Tibial nerve (tissue), 4 donors: ENCODE measurements around the gene FBXL17. TPM values are rescaled to one million over a fixed set of nuclear protein-coding genes. Genes with fewer than 3 reads are reported as not detected.

Experiments
- DNase-seq, 2 donors: peaks; one replicate each; pipeline ENCODE4 v3.0.0-alpha.2; 2019; ENCODE audit warnings: low spot score in 2 of 2
- H3K27ac ChIP-seq, 4 donors: fragments of 200-600 bp; sonication (generic) in 3 of 4; one replicate each; pipeline ENCODE4 v1.5.1; 2017 to 2019; ENCODE audit warnings: mild to moderate bottlenecking in 1 of 4
- H3K27me3 ChIP-seq, 2 donors: fragments of 200-600 bp; sonication (generic) in 1 of 2; one replicate each; pipeline versions ENCODE4 v1.5.1 to v1.6.0; 2017 to 2019
- H3K36me3 ChIP-seq, 3 donors: fragments of 200-600 bp; sonication (generic); one replicate each; pipeline ENCODE4 v1.5.1; 2018 to 2019
- H3K4me1 ChIP-seq, 4 donors: fragments of 200-600 bp; sonication (generic) in 3 of 4; one replicate each; pipeline ENCODE4 v1.5.1; 2017 to 2019
- H3K4me3 ChIP-seq, 4 donors: fragments of 200-600 bp; sonication (generic) in 3 of 4; one replicate each; pipeline ENCODE4 v1.5.1; 2017 to 2019; ENCODE audit warnings: mild to moderate bottlenecking in 1 of 4, moderate library complexity in 1 of 4
- H3K9me3 ChIP-seq, 4 donors: fragments of 200-600 bp; sonication (generic) in 3 of 4; one replicate each; pipeline ENCODE4 v1.5.1; 2017 to 2019
- EP300 ChIP-seq, 2 donors: sonication (generic); formaldehyde crosslinking; IDR thresholded peaks; one replicate each; pipeline ENCODE4 v1.6.1; 2017; ENCODE audit warnings: antibody characterized with exemption in 2 of 2, mild to moderate bottlenecking in 1 of 2
- POLR2A ChIP-seq, 2 donors: fragments of 450-650 bp; IDR thresholded peaks; one replicate each; pipeline ENCODE4 v1.6.1; 2017; ENCODE audit warnings: antibody characterized with exemption in 2 of 2, mild to moderate bottlenecking in 2 of 2, moderate library complexity in 2 of 2
- WGBS, 2 donors: methylation state at CpG; one replicate each; pipeline ENCODE4 v1.1.5; 2018; 5-methylcytosine and 5-hydroxymethylcytosine counted together
- total RNA-seq, 4 donors: library from RNA; depleted of rRNA; stranded (reverse); fragments of >200 nt; gene quantifications; one replicate each; pipeline ENCODE4 v1.1.0, GENCODE V29; 2016
- TF ChIP-seq, protein P1 (sequence below), 5 experiments: fragments of 200-600 bp in 3 of 5; fragments of 450-650 bp in 2 of 5; sonication (generic) in 3 of 5; IDR thresholded peaks; one replicate each; pipeline ENCODE4 v1.5.1; 2016 to 2019; ENCODE audit warnings: antibody characterized with exemption in 5 of 5, mild to moderate bottlenecking in 3 of 5, moderate library complexity in 2 of 5

The FBXL17 gene
- total RNA-seq, 4 donors from 2014 or later = 16.5 to 19.0 (median 17.6) TPM

DNA sequence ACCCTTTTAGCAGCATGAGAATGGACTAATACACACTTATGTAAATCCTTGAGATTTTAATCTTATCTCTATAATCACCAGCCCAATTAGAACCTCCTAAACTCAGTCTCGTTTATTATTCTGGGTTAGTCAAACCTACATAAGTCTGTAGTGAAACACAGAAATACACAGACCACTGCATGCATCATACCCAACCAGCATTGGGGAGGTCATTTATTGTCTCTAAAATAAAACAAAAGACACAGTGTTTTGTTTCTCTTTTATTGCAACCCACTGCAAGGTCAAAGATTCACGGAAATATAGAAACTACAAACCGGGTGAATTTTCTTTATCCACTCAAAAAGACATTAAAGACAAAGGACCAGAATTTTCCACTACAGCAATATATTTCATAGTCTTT lies 523.1 kb downstream of the FBXL17 start:
- 48 to 56% methylated on average over 3 of the region's 3 CpGs for WGBS, 2 donors

GRCh38 chr5:107858324-107858723 lies 523.6 kb downstream of the FBXL17 start:
- no peak overlapping the region for H3K4me3 ChIP-seq
- no peak for TF ChIP-seq POLR2A (IDR thresholded peaks at IDR 0.05)
- H3K36me3 ChIP-seq = peaks cover 0 to 14% (median 0%) of the 10 kb centered on the region in 3 donors
- 58 to 61% methylated on average over 4 of the region's 4 CpGs for whole genome bisulfite sequencing, 2 donors
- H3K27ac ChIP-seq = no peak overlapping the region
- no peaks in the 10 kb centered on the region for H3K4me1 ChIP-seq
- DNase-seq = no peak
- H3K9me3 ChIP-seq = no peaks in the 10 kb centered on the region
- no peaks in the 10 kb centered on the region for H3K27me3 ChIP-seq

More for the DNA sequence above, 523.1 kb downstream of the FBXL17 start:
- Histone ChIP-seq H3K36me3 (peaks cover 0 to 14% (median 0%) of the 10 kb centered on the region in 3 donors), H3K4me1 (no peaks in the 10 kb centered on the region), H3K27me3 (no peaks in the 10 kb centered on the region), H3K4me3 (no peak overlapping the region), H3K9me3 (no peaks in the 10 kb centered on the region), H3K27ac (no peak overlapping the region)
- DNase-seq = no peak
- TF ChIP-seq EP300 (IDR thresholded peaks at IDR 0.05) = no peak
- TF ChIP-seq POLR2A (IDR thresholded peaks at IDR 0.05) = no peak
- TF ChIP-seq, protein P1, sequence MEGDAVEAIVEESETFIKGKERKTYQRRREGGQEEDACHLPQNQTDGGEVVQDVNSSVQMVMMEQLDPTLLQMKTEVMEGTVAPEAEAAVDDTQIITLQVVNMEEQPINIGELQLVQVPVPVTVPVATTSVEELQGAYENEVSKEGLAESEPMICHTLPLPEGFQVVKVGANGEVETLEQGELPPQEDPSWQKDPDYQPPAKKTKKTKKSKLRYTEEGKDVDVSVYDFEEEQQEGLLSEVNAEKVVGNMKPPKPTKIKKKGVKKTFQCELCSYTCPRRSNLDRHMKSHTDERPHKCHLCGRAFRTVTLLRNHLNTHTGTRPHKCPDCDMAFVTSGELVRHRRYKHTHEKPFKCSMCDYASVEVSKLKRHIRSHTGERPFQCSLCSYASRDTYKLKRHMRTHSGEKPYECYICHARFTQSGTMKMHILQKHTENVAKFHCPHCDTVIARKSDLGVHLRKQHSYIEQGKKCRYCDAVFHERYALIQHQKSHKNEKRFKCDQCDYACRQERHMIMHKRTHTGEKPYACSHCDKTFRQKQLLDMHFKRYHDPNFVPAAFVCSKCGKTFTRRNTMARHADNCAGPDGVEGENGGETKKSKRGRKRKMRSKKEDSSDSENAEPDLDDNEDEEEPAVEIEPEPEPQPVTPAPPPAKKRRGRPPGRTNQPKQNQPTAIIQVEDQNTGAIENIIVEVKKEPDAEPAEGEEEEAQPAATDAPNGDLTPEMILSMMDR (IDR thresholded peaks at IDR 0.05) = no peak

DNA sequence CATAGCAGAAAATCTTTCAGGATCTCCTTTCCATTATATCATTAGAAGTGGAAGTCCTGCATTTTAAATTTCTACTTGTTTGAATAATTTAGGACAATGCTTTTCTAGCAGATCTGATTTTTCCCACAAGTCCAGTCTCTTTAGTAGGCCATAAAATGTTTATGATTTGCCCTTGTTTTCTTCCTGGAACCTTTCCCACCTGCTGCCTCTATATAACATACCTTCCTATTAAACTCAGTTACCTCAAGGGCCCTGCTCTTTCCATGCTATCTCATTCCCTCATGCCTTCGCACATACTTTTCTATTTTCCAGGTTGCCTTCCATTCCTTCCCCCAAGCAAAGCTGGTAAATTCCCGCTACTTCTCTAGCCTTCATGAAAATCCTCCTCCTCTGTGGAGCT lies 524.1 kb downstream of the FBXL17 start:
- no peak overlapping the region for H3K4me3 ChIP-seq
- H3K27me3 ChIP-seq = no peaks in the 10 kb centered on the region
- no peak for TF ChIP-seq POLR2A (IDR thresholded peaks at IDR 0.05)
- no peak for TF ChIP-seq EP300 (IDR thresholded peaks at IDR 0.05)
- TF ChIP-seq, protein P1 (IDR thresholded peaks at IDR 0.05) = no peak
- H3K27ac ChIP-seq = no peak overlapping the region
- DNase-seq = no peak
- 94 to 97% methylated on average over 2 of the region's 2 CpGs for whole genome bisulfite sequencing, 2 donors
- peaks cover 0 to 14% (median 0%) of the 10 kb centered on the region in 3 donors for H3K36me3 ChIP-seq
- H3K4me1 ChIP-seq = no peaks in the 10 kb centered on the region
- no peaks in the 10 kb centered on the region for H3K9me3 ChIP-seq

- WGBS, 2 donors = 51 to 54% methylated on average over 2 of the region's 2 CpGs
- Histone ChIP-seq H3K36me3 (no peaks in the 10 kb centered on the region), H3K4me3 (no peak overlapping the region), H3K27me3 (no peaks in the 10 kb centered on the region), H3K4me1 (no peaks in the 10 kb centered on the region), H3K27ac (no peak overlapping the region), H3K9me3 (no peaks in the 10 kb centered on the region)
- DNase-seq = no peak
- TF ChIP-seq, protein P1 (IDR thresholded peaks at IDR 0.05) = no peak
- TF ChIP-seq EP300 (IDR thresholded peaks at IDR 0.05) (no peak), POLR2A (IDR thresholded peaks at IDR 0.05) (no peak)
Measured at GRCh38 chr5:107855171-107855570, 526.7 kb downstream of the FBXL17 start.

- H3K27me3 ChIP-seq = no peaks in the 10 kb centered on the region
- 87 to 88% methylated on average over 6 of the region's 6 CpGs for WGBS, 2 donors
- TF ChIP-seq POLR2A (IDR thresholded peaks at IDR 0.05) = no peak
- TF ChIP-seq, protein P1 (IDR thresholded peaks at IDR 0.05) = no peak
- TF ChIP-seq EP300 (IDR thresholded peaks at IDR 0.05) = no peak
Measured at GRCh38 chr5:107853696-107854095, 528.2 kb downstream of the FBXL17 start.

DNA sequence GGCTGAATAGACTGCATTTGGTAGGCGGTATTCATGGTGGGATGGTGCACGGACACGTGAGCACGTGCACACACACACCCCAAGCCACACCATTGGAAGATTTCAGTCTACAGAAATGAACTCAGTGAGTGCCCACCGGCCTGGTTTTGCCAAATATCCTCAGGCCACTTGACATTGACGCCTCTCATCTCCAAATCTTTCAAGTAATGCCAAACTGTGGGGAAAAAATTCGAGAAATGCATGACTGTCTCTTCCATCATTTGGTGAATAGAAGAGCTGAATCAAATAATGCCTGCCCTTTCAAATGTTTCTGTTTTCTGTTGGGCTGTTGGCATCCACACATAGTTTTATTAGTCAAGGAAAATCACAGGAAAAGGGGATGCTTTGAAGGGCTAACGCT lies 528.9 kb downstream of the FBXL17 start:
- no peak for DNase-seq
- no peak for TF ChIP-seq POLR2A (IDR thresholded peaks at IDR 0.05)
- no peak for TF ChIP-seq EP300 (IDR thresholded peaks at IDR 0.05)
- TF ChIP-seq, protein P1 (IDR thresholded peaks at IDR 0.05) = no peak
- WGBS, 2 donors = 67 to 72% methylated on average over 8 of the region's 8 CpGs
- Histone ChIP-seq H3K4me3 (no peak overlapping the region), H3K36me3 (no peaks in the 10 kb centered on the region), H3K27me3 (no peaks in the 10 kb centered on the region), H3K9me3 (no peaks in the 10 kb centered on the region), H3K4me1 (no peaks in the 10 kb centered on the region), H3K27ac (no peak overlapping the region)

More at GRCh38 chr5:107853696-107854095, 528.2 kb downstream of the FBXL17 start:
- no peak overlapping the region for H3K27ac ChIP-seq
- no peaks in the 10 kb centered on the region for H3K9me3 ChIP-seq
- no peak overlapping the region for H3K4me3 ChIP-seq
- H3K4me1 ChIP-seq = no peaks in the 10 kb centered on the region
- H3K36me3 ChIP-seq = no peaks in the 10 kb centered on the region
- DNase-seq = no peak
